HEK293T (cell line): ENCODE measurements around the gene MKNK1.

Experiments
- CTCF ChIA-PET: fragments of 350-600 bp; formaldehyde crosslinking; extraction: SDS; loops from one replicate; lab custom pipeline; 2021; ENCODE audit warnings: antibody characterized with exemption, inconsistent platforms; lab: Yijun Ruan, JAX
- POLR2A ChIA-PET: fragments of 350-600 bp; formaldehyde crosslinking; extraction: SDS; loops from one replicate; lab custom pipeline; 2020; ENCODE audit warnings: antibody characterized with exemption, inconsistent platforms; lab: Yijun Ruan, JAX
- DNase-seq: peaks from one replicate; pipeline ENCODE4 v3.0.0; 2012; ENCODE audit warnings: mixed read lengths; ENCODE audit errors: extremely low spot score
- ARNT ChIP-seq: fragments of 450-650 bp; IDR thresholded peaks from 2 replicates; pipeline ENCODE4 v1.6.1; 2017; ENCODE audit warnings: mild to moderate bottlenecking
- BHLHE40 ChIP-seq: fragments of 450-650 bp; IDR thresholded peaks from 2 replicates; pipeline ENCODE4 v1.6.1; 2016; ENCODE audit warnings: mild to moderate bottlenecking, moderate library complexity, borderline replicate concordance
- CTBP1 ChIP-seq: fragments of 450-650 bp; IDR thresholded peaks from 2 replicates; pipeline ENCODE4 v1.6.1; 2016; ENCODE audit warnings: borderline replicate concordance
- ELF4 ChIP-seq: fragments of 450-650 bp; IDR thresholded peaks from 2 replicates; pipeline ENCODE4 v1.6.1; 2017; ENCODE audit warnings: antibody characterized with exemption
- FOXA1 ChIP-seq: fragments of 450-650 bp; IDR thresholded peaks from 2 replicates; pipeline ENCODE4 v1.6.1; 2016; ENCODE audit warnings: mild to moderate bottlenecking
- FOXK2 ChIP-seq: fragments of 450-650 bp; IDR thresholded peaks from 2 replicates; pipeline ENCODE4 v1.6.1; 2016; ENCODE audit warnings: mild to moderate bottlenecking
- FOXM1 ChIP-seq: fragments of 450-650 bp; IDR thresholded peaks from 2 replicates; pipeline ENCODE4 v1.6.1; 2017; ENCODE audit warnings: mild to moderate bottlenecking, borderline replicate concordance
- HDGF ChIP-seq: fragments of 450-650 bp; IDR thresholded peaks from 2 replicates; pipeline ENCODE4 v1.6.1; 2017; ENCODE audit warnings: antibody characterized with exemption, borderline replicate concordance
- L3MBTL2 ChIP-seq: fragments of 450-650 bp; conservative IDR thresholded peaks from 2 replicates; pipeline ENCODE4 v1.6.1; 2016; ENCODE audit warnings: mild to moderate bottlenecking
- LEF1 ChIP-seq: fragments of 450-650 bp; IDR thresholded peaks from 2 replicates; pipeline ENCODE4 v1.6.1; 2017; ENCODE audit warnings: mild to moderate bottlenecking, borderline replicate concordance
- NFRKB ChIP-seq: fragments of 450-650 bp; IDR thresholded peaks from 2 replicates; pipeline ENCODE4 v1.6.1; 2016; ENCODE audit warnings: mild to moderate bottlenecking, moderate library complexity
- SP1 ChIP-seq: fragments of 450-650 bp; IDR thresholded peaks from 2 replicates; pipeline ENCODE4 v1.6.1; 2017
- SUZ12 ChIP-seq: fragments of 450-650 bp; IDR thresholded peaks from 2 replicates; pipeline ENCODE4 v1.6.1; 2016; ENCODE audit warnings: mild to moderate bottlenecking
- TARDBP ChIP-seq: fragments of 450-650 bp; IDR thresholded peaks from 2 replicates; pipeline ENCODE4 v1.6.1; 2016
- ZNF384 ChIP-seq: fragments of 450-650 bp; IDR thresholded peaks from 2 replicates; pipeline ENCODE4 v1.6.1; 2016
- TF ChIP-seq, protein P1 (sequence below): fragments of 450-650 bp; IDR thresholded peaks from 2 replicates; pipeline ENCODE4 v1.6.1; 2016

The MKNK1 gene

DNA sequence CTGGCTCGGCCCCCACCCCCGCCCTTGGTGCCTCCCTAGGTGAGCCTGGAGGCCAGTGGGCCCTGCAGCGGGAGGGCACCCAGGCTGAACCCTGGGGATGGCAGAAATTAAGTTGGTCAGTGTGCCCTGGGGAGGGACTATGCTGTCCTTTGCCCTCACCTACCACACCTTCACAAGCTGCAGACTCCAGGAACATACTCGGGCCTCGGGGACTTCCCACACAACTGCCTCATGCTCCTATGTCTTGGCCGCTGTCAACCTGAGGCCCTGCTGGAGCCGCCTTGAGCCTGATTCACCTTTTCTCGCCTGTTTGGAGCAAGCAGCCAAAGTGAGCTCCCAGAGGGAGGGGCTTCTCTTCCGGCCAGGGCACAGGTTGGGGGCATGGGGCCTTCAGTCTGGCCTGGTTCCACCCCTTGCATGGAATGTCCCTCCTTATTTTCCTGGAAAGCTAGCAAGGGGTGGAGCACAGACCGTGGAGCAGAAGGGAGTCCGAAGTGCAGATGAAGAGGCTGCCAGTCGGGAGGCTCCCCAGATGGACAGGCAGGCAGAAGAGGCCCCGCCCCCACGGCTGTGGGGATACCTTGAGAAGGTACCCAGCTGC, 77.3 kb downstream of the MKNK1 start:
- DNase-seq, result no peak
- TF ChIP-seq FOXA1 (no peak), HDGF (no peak), ELF4 (no peak), TARDBP (no peak), FOXM1 (no peak)
- ChIA-PET POLR2A (interaction anchor here (2.0 kb wide), 1 partner anchor 39 kb away, joined by 8 read pairs; no protein-coding TSS in a partner anchor), CTCF (interaction anchor here (0.6 to 6.1 kb wide), 10 partner anchors 10 to 120 kb away, joined by 3 to 82 read pairs (median 6); no protein-coding TSS in a partner anchor)

DNA sequence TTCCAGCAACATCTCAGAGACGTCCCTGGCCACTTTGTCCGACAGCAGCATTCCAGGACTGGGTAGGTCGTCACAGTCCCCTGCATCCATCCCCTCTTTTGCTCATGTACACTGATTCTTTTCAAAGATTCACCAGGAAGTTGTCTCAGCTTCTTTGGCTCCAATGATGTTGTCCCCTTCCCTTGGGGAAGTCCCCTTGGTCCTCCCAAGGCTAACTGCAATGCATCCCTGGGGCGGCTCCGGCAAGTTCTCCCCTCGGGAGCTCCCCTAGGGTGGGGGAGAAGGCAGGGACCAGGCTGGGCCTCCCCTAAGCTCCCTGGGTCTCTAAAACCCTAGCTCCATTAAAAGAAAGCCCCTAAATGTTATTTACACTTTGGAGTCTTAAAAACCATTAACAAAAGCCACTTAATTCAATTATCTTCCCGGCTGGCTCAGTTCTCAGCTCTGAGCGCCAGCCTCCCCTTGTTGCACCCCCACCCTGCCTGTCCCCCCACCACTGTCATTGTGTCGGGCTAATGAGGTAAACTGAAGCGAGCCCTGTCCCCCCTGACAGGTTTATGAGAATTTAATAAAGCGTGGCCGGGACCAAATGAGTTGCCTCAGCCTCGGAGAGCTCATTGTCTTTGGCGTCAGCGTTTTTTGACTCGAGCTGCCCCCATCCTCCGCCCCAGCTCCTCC, 77.9 kb downstream of the MKNK1 start:
- DNase-seq, result no peak
- TF ChIP-seq LEF1 (no peak), BHLHE40 (no peak), ELF4 (no peak), SP1 (no peak), HDGF (no peak), TARDBP (no peak), SUZ12 (no peak), L3MBTL2 (no peak), ZNF384 (no peak), FOXK2 (no peak), CTBP1 (no peak), FOXM1 (no peak), NFRKB (no peak), ARNT (no peak), FOXA1 (no peak)
- TF ChIP-seq, protein P1, sequence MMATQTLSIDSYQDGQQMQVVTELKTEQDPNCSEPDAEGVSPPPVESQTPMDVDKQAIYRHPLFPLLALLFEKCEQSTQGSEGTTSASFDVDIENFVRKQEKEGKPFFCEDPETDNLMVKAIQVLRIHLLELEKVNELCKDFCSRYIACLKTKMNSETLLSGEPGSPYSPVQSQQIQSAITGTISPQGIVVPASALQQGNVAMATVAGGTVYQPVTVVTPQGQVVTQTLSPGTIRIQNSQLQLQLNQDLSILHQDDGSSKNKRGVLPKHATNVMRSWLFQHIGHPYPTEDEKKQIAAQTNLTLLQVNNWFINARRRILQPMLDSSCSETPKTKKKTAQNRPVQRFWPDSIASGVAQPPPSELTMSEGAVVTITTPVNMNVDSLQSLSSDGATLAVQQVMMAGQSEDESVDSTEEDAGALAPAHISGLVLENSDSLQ, result no peak
- CTCF ChIA-PET, result interaction anchor here (0.9 to 6.1 kb wide), 6 partner anchors 38 to 119 kb away, joined by 3 to 82 read pairs (median 19); no protein-coding TSS in a partner anchor
- POLR2A ChIA-PET, result interaction anchor here (2.0 kb wide), 1 partner anchor 39 kb away, joined by 8 read pairs; no protein-coding TSS in a partner anchor

DNA sequence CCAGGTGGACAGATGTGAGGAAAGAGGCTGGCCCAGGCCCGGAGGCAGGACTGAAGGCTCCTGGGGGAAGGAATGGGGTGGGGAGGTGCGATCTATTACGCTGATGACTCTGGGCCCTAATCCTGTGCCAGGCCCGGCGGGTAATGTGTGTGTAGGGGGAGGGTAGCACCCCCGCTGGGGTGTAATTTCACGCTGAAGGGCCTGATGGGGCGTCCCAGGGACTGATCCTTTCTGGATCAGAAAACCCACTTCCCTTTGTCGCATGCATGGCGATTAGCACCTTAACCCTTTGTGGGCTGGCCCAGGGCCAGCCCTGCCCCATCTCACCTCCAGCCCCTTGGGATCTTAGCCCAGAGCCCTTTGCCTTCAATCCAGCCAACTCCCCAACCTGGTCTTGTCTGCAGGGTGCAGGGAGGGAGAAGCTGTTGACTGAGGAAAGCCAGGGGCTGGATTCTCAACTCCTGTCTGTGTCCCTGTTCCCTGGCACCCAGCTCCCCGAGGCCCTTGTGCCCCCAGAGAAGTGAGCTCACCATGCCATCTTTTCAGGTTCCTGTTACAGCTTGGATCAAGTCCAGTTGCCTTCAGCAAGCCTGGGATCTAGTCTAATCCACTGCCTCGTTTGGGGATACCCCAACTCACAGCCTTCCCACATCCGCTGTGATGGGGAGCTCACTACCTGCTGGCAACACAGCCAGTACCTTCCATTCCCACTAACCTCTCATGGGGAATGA, 78.7 kb downstream of the MKNK1 start:
- no peak for DNase-seq
- TF ChIP-seq SP1 (no peak), ELF4 (no peak), L3MBTL2 (no peak), NFRKB (no peak), LEF1 (no peak), ARNT (no peak), FOXM1 (no peak), ZNF384 (no peak)
- ChIA-PET POLR2A (interaction anchor here (2.0 kb wide), 1 partner anchor 38 kb away, joined by 8 read pairs; no protein-coding TSS in a partner anchor), CTCF (interaction anchor here (0.9 to 6.1 kb wide), 5 partner anchors 38 to 119 kb away, joined by 3 to 82 read pairs (median 28); no protein-coding TSS in a partner anchor)

DNA sequence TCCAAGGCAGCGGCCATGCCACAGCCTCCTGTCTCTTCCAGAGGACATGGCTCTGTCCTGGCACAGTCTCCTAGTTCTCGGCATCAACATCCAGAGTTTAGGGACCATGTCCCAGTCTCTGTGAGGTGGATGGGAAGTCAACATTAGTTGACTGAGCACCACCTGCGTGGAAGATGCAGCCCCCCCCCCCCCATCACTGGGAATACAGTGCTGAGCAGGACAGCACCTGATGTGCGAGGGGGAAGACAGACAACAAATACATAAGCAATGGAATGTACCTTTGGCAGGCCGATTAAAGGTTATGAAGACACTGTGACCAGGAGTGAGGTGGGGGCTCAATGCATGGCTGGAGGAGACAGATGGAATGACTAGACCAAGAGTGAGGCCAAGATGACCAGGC, 79.2 kb downstream of the MKNK1 start:
- CTCF ChIA-PET, result interaction anchor here (1.0 to 6.1 kb wide), 3 partner anchors 13 to 79 kb away, joined by 3 to 82 read pairs (median 40); no protein-coding TSS in a partner anchor
- no peak for DNase-seq
- TF ChIP-seq CTBP1 (no peak), TARDBP (no peak), L3MBTL2 (no peak), BHLHE40 (no peak), NFRKB (no peak), SUZ12 (no peak), ZNF384 (no peak), ELF4 (no peak), FOXM1 (no peak), SP1 (no peak), HDGF (no peak), FOXA1 (no peak), LEF1 (no peak)
- TF ChIP-seq, protein P1, result no peak
- POLR2A ChIA-PET, result no interaction called here

DNA sequence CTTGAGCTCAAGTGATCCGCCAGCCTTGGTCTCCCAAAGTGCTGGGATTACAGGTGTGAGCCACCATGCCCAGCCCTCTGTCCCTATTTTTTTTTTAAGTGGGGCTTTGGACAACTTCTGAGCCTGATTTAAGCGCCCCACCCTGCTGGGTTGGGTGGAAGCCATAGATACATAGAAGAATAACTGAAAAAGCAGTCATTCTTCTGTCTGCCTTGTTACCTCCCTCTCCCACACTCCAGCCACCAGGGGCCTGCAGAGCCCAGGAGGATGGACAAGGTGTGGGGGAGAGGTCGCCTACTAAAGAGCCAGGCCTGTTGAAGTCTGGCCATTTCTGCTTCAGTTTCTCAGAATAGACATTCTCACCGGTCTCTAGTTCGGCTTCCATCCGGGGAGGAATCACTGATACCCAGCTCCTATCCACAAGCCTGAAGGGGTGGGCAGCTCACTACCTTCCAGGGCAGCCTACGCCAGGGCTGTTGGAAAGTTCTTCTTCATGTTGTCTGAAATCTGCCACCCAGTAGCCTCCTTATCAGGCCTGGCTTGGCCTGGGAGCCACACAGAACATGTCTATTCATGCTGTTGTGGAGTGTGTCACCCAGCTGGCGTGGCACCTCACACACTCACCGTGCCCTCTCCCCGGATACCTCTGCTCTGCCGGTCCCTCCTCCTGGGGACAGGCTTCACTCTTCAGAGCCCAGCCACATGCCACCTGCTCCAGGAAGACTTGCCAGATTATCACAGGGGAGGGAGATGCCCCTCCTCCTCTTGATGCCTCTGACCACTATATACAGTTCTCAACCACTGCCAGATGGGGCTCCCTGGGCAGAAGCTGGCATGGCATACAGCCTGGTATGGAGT, 80.3 kb downstream of the MKNK1 start:
- no peak for DNase-seq
- POLR2A ChIA-PET, result no interaction called here
- CTCF ChIA-PET, result interaction anchor here (0.5 to 1.9 kb wide), 3 partner anchors 12 to 759 kb away, joined by 3 to 15 read pairs (median 4); no protein-coding TSS in a partner anchor
- TF ChIP-seq ZNF384 (no peak), SP1 (no peak), ARNT (no peak), LEF1 (no peak), FOXA1 (no peak), NFRKB (no peak), TARDBP (no peak), BHLHE40 (no peak), HDGF (no peak), SUZ12 (no peak), FOXM1 (no peak), ELF4 (no peak)

DNA sequence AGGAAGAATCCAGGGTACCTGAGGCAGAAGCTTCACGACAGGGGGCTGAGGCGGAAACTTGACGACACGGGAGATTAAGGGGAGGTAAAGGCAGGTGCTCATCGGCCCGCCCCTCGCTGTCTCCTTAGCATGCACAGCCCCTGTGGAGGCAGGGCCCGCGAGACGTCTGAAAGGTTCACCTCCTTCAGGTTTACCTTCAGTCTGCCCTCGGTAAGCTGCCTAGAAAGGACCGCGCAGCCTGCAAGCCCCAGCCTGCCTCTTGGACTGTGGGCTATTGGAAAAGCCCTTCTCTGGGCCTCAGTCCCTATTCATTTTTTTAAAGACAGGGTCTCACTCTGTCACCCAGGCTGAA, 81.1 kb downstream of the MKNK1 start:
- DNase-seq, result no peak
- ChIA-PET POLR2A (interaction anchor here (1.2 kb wide), 1 partner anchor 81 kb away, joined by 3 read pairs; no protein-coding TSS in a partner anchor), CTCF (interaction anchor here (1.0 to 1.9 kb wide), 3 partner anchors 25 to 76 kb away, joined by 3 to 15 read pairs (median 5); no protein-coding TSS in a partner anchor)
- no peak for TF ChIP-seq FOXK2
- no peak for TF ChIP-seq TARDBP
- no peak for TF ChIP-seq ARNT
- no peak for TF ChIP-seq FOXM1
- TF ChIP-seq L3MBTL2, result no peak
- no peak for TF ChIP-seq BHLHE40
- no peak for TF ChIP-seq NFRKB
- no peak for TF ChIP-seq ELF4
- TF ChIP-seq, protein P1, result no peak
- no peak for TF ChIP-seq ZNF384
- no peak for TF ChIP-seq FOXA1
- TF ChIP-seq SP1, result no peak
- TF ChIP-seq LEF1, result no peak
- TF ChIP-seq CTBP1, result no peak
